GM10248 (cell line): ENCODE results near the gene PRDM16.

ENCODE experiments used
- CTCF ChIA-PET: fragments of 300-600 bp; sonication (Branson Sonifier 250); formaldehyde crosslinking; extraction: SDS; loops from one replicate; lab custom pipeline; 2021; ENCODE audit warnings: antibody characterized with exemption; lab: Yijun Ruan, JAX
- POLR2A ChIA-PET: fragments of 350-650 bp; sonication (Branson Sonifier 250); formaldehyde crosslinking; extraction: SDS; loops from one replicate; lab custom pipeline; 2020; ENCODE audit warnings: antibody characterized with exemption; lab: Yijun Ruan, JAX
- DNase-seq: peaks from one replicate; pipeline ENCODE4 v3.0.0; 2012; ENCODE audit errors: extremely low spot score
- TF ChIP-seq, protein P1 (sequence below): IDR thresholded peaks from 2 replicates; pipeline ENCODE4 v1.5.1; 2012; ENCODE audit warnings: mild to moderate bottlenecking, low read depth; ENCODE audit errors: extremely low read depth, missing control alignments, control extremely low read depth

The PRDM16 gene

DNA sequence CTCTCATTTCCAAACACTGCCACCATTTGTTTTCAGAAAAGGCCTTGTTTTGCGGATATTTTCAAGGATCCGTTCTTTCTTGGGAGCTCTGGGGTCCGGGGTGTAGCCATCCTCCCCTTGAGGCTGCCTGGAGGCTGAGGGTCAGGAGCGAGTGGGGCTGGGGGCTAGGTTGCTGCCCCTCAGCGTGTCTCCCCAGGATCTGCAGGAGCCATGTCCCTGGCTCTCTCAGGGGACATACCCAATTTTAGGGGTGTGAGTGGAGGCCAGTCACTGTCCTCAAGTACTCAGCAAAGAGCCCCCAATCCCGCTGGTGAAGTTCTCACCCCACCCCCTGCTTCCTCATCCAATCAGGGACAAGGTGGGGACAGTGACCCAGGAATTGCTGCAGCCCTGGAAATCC is 15.0 kb upstream of the PRDM16 start:
- TF ChIP-seq, protein P1, sequence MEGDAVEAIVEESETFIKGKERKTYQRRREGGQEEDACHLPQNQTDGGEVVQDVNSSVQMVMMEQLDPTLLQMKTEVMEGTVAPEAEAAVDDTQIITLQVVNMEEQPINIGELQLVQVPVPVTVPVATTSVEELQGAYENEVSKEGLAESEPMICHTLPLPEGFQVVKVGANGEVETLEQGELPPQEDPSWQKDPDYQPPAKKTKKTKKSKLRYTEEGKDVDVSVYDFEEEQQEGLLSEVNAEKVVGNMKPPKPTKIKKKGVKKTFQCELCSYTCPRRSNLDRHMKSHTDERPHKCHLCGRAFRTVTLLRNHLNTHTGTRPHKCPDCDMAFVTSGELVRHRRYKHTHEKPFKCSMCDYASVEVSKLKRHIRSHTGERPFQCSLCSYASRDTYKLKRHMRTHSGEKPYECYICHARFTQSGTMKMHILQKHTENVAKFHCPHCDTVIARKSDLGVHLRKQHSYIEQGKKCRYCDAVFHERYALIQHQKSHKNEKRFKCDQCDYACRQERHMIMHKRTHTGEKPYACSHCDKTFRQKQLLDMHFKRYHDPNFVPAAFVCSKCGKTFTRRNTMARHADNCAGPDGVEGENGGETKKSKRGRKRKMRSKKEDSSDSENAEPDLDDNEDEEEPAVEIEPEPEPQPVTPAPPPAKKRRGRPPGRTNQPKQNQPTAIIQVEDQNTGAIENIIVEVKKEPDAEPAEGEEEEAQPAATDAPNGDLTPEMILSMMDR: no peak
- ChIA-PET CTCF (no interaction called here), POLR2A (no interaction called here)
- no peak for DNase-seq

DNA sequence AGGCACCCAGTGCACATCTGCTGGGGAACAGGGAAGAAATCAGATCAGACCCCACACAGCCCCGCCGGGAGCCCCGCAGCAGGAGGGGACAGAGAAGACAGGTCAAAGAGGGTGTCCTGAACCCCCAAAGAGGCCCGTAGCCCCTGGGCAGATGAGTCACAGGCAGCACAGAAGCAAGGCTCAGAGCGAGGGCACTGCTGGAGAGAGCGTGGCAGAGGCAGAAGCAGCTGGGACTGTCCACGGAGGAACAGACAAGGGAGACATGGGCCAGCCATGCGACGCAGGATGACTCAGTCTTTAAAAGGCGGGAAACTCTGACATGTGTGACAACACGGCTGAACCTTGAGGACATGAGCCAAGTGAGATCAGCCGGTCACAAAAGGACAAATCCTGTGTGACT is 14.5 kb upstream of the PRDM16 start:
- POLR2A ChIA-PET: no interaction called here
- TF ChIP-seq, protein P1: no peak
- CTCF ChIA-PET: no interaction called here
- DNase-seq: no peak

DNA sequence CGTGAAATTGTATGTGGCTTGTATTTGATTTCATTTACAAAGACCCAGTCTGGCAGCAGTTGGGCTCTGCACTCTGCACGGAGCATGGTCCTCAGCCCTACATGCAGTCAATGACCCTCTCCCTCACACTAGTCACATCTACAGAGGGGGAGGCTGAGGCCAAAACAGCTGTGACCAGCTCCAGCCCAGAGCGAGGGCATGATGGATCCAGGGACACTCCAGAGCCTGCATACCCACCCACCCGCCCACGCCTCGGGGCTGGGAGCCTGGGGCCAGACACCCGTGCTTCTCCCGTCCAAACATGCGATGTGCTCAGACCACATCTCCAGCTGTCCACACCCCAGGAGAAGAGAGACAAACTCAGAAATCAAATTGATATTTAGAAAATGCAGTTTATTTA is 14.0 kb upstream of the PRDM16 start:
- CTCF ChIA-PET: no interaction called here
- TF ChIP-seq, protein P1: no peak
- POLR2A ChIA-PET: no interaction called here
- DNase-seq: no peak

DNA sequence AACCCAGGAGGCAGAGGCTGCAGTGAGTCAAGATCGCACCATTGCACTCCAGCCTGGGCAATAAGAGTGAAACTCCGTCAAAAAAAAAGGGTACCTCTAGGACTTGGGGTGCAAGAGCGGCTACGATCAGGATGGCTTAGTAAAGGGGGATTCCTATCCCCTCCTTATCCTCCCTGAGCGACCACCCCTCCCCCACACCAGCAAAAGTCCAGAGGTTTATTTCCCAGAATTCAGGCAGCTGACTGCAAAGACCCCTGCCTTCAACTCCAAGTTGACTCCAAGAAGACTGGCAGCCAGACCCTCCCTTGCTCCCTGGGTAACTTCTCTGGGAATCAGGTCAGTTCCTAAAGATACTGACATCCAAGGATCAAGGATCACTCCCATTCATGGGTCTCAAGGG is 12.4 kb upstream of the PRDM16 start:
- no peak for DNase-seq
- CTCF ChIA-PET: no interaction called here

DNA sequence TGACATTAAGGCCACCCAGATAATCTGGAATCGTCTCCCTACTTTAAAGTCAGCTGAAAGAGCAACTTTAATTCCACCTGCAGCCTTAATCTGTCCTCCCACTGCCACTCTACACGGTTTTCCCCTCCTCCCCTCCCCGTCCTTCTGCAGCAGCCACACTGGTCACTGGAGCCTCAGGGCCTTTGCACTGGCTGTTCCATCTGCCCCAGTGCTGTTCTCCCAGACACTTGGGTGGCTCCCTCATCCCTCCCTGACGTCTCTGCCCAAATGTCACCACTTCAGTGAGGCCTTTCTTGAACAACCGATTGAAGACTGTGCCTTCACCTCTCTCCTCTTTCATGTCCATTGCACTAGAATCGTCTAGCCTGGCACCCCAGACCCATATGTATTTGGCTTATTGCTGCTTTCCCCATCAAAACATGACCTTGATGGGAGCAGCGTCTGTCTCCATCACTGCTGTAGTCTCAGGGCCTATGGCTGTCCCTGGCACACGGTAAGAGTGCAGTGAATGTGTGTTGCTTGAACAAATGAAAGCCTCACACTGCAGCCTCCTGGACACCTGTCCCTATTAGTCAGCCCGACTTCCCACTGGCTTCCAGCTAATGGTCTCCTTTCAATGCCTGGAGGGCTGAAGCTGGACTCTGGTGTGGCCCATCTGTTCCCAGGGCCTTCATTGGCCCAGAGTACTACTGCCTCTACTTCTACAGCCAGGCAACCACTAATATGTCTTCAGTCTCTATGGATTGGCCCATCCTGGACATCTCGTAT is 10.6 kb upstream of the PRDM16 start:
- POLR2A ChIA-PET: no interaction called here

More for the DNA sequence above, 12.4 kb upstream of the PRDM16 start:
- TF ChIP-seq, protein P1: no peak
- POLR2A ChIA-PET: no interaction called here

DNA sequence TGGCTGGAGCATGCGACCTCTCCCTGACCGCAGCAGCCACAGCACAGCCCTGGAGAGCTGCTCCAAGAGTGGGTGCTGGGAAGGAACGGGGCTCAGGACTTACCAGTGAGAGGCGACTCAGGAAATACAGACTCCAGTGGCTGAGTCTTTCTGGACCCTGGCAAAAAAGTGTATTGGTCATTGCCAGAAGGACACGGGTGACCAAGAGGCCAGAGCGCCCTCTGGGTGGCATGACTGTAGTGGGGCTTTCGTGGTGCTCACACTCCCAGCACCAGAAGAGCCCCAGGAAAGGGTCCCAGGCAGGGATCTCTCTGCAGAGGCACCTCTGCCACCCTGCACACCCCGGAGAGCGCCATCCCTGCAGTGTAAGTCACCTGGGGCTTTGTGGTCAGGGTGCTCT is 8.9 kb upstream of the PRDM16 start:
- no peak for DNase-seq
- ChIA-PET POLR2A (no interaction called here), CTCF (no interaction called here)
- TF ChIP-seq, protein P1: no peak

More for the DNA sequence above, 10.6 kb upstream of the PRDM16 start:
- CTCF ChIA-PET: no interaction called here
- TF ChIP-seq, protein P1: no peak
- no peak for DNase-seq
